Globus pallidus (tissue), 1 donor: Measurements from ENCODE around the gene WSCD1.

Experiments used
- DNase-seq: peaks from one replicate; pipeline ENCODE4 v3.0.0-alpha.2; 2015; ENCODE audit warnings: low spot score

The WSCD1 gene

GRCh38 chr17:6160911-6161855 lies 91.0 kb downstream of the WSCD1 start:
- no peak for DNase-seq

DNA sequence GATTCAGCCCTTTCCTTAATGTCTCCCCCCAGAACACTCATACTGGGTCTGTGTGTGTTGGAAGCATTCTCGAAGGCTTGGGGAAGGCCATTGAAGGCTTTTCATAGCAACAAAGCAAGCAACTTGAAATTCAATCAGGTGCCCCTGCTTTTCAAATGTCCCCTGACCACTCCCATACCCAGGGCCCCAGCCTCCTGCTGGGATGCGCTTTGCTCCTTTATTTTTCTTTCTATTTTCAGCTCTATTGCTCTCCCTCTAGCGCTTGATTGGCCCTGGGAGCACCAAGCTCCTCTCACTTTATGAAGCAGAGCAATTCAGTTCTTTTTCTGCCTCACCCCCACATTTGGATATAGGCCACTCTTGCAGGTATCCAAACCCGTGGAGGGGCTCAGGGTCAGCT lies 92.0 kb downstream of the WSCD1 start:
- no peak for DNase-seq

GRCh38 chr17:6162892-6163291 lies 92.7 kb downstream of the WSCD1 start:
- no peak for DNase-seq

DNA sequence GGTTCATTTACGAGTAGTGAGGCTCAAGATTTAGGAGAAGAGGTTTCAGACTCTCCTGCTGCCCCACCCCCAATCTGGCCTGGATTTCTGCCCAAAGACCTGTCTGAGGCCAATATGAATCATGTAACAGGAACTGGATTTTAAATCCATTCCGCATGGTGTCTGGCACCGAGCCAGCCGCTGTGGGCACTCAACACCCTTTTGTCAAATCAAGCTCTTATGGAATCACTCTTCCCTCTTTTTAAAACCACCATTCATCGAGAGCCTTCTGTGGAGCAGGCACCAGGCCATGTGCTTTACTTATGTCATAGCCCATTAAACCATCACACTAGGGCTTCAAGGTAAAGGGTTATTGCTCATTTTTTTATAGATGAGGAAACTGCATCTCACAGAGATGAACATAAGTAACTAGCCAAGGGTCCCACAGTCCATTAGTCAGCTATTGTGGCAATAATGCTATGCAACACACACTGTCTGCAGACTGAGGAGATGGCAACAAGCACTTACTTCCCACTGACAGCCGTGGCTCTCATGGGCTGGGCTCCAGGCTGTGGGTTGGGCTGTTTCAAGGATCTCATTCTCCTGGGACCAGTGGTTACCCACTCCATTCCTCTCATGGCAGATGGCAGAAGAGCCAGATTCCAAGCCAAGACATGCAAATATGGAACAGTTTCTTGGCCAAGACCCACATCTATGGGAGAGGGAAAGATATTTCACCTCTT lies 93.6 kb downstream of the WSCD1 start:
- no peak for DNase-seq

GRCh38 chr17:6164996-6165395 lies 94.8 kb downstream of the WSCD1 start:
- DNase-seq: no peak

- DNase-seq: no peak
Measured at GRCh38 chr17:6165806-6166205, 95.6 kb downstream of the WSCD1 start.

GRCh38 chr17:6166492-6167179 lies 96.5 kb downstream of the WSCD1 start:
- no peak for DNase-seq

GRCh38 chr17:6168296-6168695 lies 98.1 kb downstream of the WSCD1 start:
- no peak for DNase-seq

GRCh38 chr17:6170349-6170748 lies 100.2 kb downstream of the WSCD1 start:
- DNase-seq: no peak

GRCh38 chr17:6172642-6173330 lies 102.6 kb downstream of the WSCD1 start:
- DNase-seq: no peak

GRCh38 chr17:6173653-6174052 lies 103.5 kb downstream of the WSCD1 start:
- DNase-seq: no peak
